Subcutaneous adipose tissue (tissue), 4 donors: ENCODE data around the gene FAM89A. TPM values are rescaled to one million over a fixed set of nuclear protein-coding genes. Genes with fewer than 3 reads are reported as not detected.

Source experiments
- total RNA-seq, 4 donors: library from RNA; depleted of rRNA; stranded (reverse); fragments of >200 nt; gene quantifications; one replicate each; pipeline ENCODE4 v1.1.0, GENCODE V29; 2016
- TF ChIP-seq, protein P1 (sequence below): fragments of 450-650 bp; IDR thresholded peaks from one replicate; pipeline ENCODE4 v1.5.1; 2016; ENCODE audit warnings: low read depth, mild to moderate bottlenecking, control low read depth, antibody characterized with exemption, moderate library complexity

Gene FAM89A
- total RNA-seq, 4 donors from 2014 or later = 69.5 to 222 (median 140) TPM

DNA sequence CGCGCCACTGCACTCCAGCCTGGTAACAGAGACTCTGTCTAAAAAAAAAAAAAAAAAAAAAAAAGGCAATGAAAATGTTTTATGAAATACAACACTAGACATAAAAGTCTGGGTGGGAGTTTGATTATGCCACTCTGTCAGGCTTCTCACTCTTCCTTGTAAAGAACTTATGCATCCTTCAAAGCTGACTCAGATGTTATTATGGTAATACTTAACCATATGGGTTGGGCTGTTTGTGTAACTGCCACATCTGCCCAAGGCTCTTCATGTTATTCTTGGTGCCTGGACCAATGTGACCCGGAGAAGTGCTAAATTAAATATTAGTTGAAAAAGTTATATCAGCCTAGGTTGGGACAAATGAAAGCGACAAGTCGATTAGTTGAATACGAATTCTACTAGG lies 23.8 kb downstream of the FAM89A start:
- TF ChIP-seq, protein P1, sequence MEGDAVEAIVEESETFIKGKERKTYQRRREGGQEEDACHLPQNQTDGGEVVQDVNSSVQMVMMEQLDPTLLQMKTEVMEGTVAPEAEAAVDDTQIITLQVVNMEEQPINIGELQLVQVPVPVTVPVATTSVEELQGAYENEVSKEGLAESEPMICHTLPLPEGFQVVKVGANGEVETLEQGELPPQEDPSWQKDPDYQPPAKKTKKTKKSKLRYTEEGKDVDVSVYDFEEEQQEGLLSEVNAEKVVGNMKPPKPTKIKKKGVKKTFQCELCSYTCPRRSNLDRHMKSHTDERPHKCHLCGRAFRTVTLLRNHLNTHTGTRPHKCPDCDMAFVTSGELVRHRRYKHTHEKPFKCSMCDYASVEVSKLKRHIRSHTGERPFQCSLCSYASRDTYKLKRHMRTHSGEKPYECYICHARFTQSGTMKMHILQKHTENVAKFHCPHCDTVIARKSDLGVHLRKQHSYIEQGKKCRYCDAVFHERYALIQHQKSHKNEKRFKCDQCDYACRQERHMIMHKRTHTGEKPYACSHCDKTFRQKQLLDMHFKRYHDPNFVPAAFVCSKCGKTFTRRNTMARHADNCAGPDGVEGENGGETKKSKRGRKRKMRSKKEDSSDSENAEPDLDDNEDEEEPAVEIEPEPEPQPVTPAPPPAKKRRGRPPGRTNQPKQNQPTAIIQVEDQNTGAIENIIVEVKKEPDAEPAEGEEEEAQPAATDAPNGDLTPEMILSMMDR = no peak

DNA sequence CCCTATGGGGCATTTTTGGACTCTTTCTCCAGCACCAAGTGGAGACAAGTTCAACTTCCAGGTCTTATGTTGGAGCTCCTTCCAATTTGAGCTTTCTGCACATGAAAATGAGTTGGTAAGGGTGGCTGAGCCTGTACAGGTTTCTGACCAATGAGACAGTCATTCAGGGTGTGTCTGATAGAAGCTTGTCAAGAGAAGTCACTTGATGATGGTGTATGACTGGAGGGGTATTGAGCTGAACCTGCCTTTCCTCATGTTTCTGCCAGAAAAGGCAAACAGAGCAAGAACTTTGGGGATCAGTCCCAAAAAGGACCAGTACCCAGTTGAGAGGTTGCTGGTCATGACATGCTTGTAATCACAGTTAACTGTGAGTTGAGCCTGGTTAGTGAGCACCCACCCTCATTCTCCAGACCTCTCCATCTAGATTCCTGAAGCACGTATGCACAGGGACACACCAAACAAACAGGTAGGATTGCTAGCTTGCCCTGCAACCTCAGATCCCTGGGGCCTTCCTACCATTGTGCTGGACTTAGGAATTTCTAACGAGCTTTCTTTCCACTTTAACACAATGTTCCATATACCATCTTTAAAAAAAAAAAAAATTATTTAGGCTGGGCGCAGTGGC lies 26.6 kb downstream of the FAM89A start:
- TF ChIP-seq, protein P1 = no peak

DNA sequence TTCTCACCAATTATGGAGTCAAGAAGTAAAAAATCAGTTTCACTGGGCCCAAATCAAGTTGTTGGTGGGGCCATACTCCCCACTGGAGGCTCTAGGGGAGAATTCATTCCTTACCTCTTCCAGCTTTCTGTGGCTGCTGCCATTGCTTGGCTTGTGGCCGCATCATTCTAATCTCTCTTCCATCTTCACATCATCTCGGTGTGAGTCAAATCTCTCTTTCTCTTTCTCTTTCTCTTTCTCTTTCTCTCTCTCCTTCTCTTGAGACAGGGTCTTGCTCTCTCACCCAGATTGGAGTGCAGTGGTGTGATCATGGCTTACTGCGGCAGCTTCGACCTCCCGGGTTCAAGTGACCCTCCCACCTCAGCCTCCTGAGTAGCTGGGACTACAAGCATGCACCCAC lies 28.1 kb downstream of the FAM89A start:
- TF ChIP-seq, protein P1 = no peak

DNA sequence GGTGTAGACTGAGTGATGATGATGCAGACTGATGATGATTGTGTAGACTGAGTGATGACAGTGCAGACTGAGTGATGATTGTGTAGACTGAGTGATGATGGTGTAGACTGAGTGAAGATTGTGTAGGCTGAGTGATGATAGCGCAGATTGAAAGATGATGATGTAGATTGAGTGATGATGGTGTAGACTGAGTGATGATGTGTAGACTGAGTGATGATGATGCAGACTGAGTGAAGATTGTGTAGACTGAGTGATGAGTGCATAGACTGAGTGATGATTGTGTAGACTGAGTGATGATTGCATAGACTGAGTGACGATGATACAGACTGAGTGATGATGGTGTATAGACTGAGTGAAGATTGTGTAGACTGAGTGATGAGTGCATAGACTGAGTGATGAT lies 28.7 kb downstream of the FAM89A start:
- TF ChIP-seq, protein P1 = no peak

DNA sequence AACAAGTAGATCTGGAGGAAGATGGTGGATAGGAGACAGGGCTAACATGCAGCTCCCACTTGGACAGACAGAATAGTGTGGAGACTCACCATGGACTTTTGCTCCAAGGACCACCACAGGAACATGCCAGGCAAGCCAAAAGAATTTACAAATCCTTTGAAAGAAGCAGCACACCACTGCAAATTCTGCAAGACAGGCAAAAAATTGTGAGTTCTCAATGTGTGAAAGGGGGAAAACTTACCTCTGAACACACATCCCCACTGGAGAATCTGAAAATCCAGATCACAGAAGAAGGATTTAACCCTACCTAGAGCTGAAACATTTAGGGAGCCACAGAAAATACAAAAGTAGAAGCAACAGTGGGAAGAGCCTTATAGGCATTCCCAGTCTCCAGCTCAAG lies 38.2 kb downstream of the FAM89A start:
- TF ChIP-seq, protein P1 = no peak

DNA sequence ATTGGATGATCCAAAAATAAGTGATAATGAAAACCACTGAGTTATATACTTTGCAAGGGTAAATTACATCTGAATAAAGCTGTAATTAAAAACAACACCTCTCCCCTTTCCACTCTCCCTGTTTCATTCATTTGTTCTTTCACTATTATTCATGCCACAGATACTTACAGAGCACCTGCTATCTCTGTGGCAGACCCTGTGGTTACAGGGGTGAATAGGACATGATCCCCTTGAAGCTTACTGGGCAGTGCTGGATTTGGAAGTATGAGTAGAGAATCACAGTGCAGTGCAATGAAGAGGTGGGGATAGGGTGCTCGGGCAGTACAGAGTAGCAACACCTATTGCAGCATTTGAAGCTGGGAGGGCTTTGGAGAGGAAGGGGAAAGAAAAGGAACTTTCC lies 39.4 kb downstream of the FAM89A start:
- TF ChIP-seq, protein P1 = no peak

DNA sequence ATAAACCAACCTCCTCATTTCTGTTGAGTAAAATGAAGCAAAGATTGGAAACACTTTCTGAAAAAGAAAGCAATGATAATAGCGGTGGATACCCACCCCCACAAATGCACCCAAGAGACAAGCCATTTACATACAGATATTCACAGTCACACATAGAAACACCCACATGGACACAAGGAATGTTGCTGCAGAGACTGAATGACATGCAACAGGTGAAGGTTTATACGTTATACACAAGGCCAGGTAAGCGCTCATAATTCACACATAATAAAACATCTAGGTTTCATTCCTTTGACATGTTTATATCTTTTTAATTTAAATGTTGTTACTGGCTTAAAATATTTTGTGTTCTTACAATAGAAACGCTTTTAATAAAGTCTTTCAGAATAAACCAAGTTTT lies 39.9 kb downstream of the FAM89A start:
- TF ChIP-seq, protein P1 = no peak
